ENCODE data around the gene LZIC.

LZIC gene

DNA sequence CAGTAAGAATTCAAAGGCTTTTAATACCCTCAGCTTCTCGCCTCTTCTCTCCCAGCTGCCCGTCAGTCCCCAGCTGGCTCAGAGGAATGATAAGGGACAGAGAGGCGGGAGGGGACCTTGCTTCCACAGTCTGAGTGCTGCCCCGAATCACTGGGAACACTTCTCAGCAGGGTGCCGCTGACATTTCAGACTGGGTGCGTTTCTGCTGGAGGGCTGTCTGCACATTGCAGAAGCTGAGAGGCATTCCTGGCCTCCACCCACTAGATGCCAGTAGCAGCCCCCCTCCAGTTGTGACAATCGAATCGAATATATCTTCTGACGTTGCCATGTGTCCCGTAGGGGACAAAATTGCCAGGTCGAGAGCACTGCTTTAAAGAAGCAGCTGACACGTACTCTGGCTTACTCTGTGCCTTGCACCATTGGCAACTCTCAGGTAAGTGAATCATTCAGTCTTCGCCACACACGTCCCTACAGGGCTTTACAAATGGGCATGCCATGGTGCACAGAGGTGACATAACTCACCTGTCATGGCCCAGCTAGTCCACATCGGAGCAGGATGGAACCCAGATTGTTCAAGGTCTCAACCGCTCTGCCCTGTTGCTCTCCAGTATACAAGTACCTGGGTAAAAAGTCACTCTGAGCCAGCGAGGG is 57.0 kb downstream of the LZIC start:
- no peak for DNase-seq (ENCODE audit: low spot score)

DNA sequence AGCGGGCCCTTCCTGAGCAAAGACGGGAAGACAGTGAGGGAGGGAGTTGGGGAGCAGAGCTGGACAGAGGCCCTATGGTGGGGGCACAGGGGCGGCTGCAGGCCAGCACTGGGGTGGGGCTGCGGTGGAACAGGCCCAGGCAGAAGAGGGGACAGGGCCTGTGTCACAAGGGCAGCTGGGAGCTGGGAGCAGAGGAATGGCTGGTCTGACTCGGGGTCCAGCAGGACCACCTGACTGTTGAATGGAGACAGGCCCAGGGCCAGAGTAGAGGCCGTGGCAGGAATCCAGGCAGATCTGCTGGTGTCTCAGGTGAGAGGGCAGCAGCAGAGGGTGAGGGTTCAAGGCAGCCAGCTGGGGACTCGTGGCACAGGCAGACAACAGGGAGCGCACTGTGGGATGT is 58.4 kb downstream of the LZIC start:
- DNase-seq (ENCODE audit: low spot score): no peak

DNA sequence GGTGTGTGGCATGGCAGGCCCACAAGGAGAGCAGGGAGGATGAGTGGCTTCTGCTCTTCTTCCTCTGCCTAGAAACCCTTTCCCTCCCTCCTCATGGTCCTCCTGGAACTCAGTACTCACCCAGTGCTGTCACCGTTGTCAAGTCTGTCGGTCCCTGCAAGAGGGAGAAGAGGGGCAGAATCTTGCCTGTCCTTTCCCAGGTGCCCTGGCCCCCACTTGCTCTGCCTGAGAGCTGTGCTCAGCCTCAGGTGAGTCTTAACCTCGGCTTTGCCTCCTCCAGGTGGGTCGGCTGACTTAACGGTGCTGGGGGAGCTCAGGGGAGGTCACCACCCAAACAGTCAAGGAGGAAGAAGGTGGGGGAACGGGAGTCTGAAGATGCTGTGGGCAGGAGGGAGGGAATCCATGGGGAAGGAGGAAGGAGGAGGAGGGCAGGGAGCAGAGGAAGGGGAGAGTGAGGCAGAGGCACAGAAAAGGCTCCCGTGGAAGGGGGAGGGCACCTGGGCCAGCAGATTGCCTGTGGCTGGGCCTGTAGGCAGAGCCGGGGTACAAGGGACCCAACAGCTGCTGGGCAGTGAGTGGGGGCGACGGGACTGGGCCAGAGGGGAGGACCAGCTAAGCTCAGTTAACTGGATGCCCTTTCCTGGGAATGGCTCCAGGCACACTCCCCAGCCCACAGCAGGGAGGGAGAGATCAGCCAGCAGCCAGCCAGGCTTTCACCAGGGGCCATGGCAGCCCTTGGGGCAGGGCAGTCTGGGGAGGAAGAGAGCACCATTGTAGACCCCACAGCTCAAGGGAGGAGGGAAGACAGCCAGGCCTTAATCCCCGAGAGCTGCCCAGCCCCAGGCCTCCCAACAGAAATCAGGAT is 59.4 kb downstream of the LZIC start:
- no peak for DNase-seq (ENCODE audit: low spot score)

DNA sequence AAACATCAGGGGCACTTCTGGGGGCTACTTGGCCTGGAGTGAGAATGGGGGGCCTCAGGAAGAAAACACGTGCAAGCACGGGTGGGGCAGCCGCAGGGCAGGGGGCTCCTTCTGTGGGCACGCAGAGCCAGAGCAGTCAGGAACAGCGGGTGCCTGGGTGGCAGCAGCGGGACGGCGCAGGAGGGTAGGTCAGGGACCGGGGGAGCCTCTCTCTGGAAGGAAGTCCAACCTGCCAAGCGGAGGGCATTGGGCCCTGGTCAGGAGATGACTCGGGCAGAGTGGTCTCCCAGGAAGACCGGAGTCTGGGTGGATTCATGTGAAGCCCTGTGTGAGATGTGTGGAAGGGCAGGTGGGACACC is 60.3 kb downstream of the LZIC start:
- DNase-seq (ENCODE audit: low spot score): no peak

DNA sequence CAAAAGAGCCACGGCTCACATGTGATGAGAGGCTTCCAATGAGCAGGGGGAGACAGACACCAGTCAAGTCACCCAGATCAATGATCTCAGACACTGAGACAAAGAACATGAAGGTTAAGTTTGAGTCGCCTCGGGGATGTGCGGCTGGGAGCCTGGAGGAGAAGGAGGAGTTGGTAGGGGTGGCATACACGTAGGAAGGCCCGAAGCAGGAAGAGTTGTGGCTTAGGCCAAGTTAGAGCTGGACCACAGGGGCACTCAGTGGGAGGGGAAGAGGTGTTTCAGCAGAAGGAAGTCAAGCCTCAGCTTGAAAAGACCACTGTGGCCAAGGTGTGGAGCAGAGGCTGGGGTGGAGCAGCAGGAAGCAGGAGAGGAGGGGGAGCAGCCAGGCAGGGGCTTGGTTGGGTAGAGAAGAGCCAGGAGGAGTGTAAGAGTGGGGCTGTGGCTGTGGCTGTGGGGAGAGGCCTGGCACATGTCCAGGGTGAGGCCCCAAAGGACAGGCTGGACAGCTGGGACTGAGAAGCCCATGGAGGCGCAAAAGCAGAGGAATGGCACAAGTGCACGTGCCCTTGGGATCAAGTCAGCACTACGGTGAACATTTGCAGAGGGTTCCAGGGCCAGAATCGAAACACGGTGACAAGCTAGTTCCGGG is 60.8 kb downstream of the LZIC start:
- DNase-seq (ENCODE audit: low spot score): no peak

DNA sequence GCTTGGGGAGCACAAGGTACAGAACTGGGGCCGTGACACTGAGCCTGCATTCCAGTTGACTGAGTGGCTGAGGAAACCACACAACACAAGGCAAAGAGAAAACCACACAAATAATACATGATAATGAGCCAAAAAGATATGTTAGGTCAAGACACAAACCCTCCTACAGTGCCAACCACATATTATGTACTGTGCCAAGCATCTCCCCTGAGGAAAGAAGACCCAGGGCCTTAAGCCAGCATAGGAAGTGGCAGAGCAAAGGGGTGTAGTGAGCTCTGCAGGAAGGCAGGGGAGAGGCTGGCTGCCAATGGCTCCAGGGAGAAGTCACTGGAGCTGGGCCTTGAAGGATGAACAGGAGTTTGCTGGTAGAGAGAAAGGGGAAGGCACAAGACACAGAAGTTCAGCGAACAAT is 61.3 kb downstream of the LZIC start:
- DNase-seq (ENCODE audit: low spot score): no peak
